GM06990 (cell line): Measurements from ENCODE around the gene CHST2.
A peak's percentile ranks its signal among the peaks of the same experiment; 100 is the strongest.

Source experiments
- DNase-seq: peaks from one replicate; pipeline ENCODE4 v3.0.0-alpha.2; 2011; ENCODE audit not compliant: insufficient read length; ENCODE audit errors: extremely low read depth
- H3K27me3 ChIP-seq: replicated peaks from 2 replicates; pipeline ENCODE4 v1.6.0; 2011; ENCODE audit warnings: low read length; ENCODE audit not compliant: control insufficient read depth, insufficient read depth
- H3K36me3 ChIP-seq: 2 replicates; pipeline ENCODE4 v1.5.1; 2011; ENCODE audit warnings: low read length; ENCODE audit not compliant: control insufficient read depth, insufficient read depth
- H3K4me3 ChIP-seq: replicated peaks from 2 replicates; pipeline ENCODE4 v1.5.1; 2011; ENCODE audit warnings: low read depth, mild to moderate bottlenecking, control low read depth, low read length
- TF ChIP-seq, protein P1 (sequence below): IDR thresholded peaks from 2 replicates; pipeline ENCODE4 v1.5.1; 2011; ENCODE audit warnings: low read length, control low read depth, mild to moderate bottlenecking, inconsistent platforms; ENCODE audit not compliant: insufficient read depth, poor library complexity, severe bottlenecking

The CHST2 gene

GRCh38 chr3:143119974-143120715 is 574 bp downstream of the CHST2 start:
- H3K4me3 ChIP-seq = peak overlapping the region; percentile 96
- H3K27me3 ChIP-seq = no peaks in the 10 kb centered on the region
- peak; percentile 74 for DNase-seq
- TF ChIP-seq, protein P1, sequence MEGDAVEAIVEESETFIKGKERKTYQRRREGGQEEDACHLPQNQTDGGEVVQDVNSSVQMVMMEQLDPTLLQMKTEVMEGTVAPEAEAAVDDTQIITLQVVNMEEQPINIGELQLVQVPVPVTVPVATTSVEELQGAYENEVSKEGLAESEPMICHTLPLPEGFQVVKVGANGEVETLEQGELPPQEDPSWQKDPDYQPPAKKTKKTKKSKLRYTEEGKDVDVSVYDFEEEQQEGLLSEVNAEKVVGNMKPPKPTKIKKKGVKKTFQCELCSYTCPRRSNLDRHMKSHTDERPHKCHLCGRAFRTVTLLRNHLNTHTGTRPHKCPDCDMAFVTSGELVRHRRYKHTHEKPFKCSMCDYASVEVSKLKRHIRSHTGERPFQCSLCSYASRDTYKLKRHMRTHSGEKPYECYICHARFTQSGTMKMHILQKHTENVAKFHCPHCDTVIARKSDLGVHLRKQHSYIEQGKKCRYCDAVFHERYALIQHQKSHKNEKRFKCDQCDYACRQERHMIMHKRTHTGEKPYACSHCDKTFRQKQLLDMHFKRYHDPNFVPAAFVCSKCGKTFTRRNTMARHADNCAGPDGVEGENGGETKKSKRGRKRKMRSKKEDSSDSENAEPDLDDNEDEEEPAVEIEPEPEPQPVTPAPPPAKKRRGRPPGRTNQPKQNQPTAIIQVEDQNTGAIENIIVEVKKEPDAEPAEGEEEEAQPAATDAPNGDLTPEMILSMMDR = peak; percentile 24
- H3K36me3 ChIP-seq = peaks cover 7% of the 10 kb centered on the region; the same call in 1 of the 2 replicates

- H3K36me3 ChIP-seq = peaks cover 7% of the 10 kb centered on the region; the same call in 1 of the 2 replicates
- H3K27me3 ChIP-seq = no peaks in the 10 kb centered on the region
- H3K4me3 ChIP-seq = peak overlapping the region; percentile 96
- TF ChIP-seq, protein P1 = peak; percentile 30
- DNase-seq = peak; percentile 82
These were observed 1.2 kb downstream of the CHST2 start for GRCh38 chr3:143120716-143121240.

DNA sequence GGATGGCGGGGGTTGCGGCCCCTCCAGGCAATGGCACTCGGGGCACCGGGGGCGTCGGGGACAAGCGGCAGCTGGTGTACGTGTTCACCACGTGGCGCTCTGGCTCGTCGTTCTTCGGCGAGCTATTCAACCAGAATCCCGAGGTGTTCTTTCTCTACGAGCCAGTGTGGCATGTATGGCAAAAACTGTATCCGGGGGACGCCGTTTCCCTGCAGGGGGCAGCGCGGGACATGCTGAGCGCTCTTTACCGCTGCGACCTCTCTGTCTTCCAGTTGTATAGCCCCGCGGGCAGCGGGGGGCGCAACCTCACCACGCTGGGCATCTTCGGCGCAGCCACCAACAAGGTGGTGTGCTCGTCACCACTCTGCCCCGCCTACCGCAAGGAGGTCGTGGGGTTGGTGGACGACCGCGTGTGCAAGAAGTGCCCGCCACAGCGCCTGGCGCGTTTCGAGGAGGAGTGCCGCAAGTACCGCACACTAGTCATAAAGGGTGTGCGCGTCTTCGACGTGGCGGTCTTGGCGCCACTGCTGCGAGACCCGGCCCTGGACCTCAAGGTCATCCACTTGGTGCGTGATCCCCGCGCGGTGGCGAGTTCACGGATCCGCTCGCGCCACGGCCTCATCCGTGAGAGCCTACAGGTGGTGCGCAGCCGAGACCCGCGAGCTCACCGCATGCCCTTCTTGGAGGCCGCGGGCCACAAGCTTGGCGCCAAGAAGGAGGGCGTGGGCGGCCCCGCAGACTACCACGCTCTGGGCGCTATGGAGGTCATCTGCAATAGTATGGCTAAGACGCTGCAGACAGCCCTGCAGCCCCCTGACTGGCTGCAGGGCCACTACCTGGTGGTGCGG is 1.9 kb downstream of the CHST2 start:
- peak; percentile 85 for DNase-seq
- H3K4me3 ChIP-seq = peak overlapping the region; percentile 96
- TF ChIP-seq, protein P1 = peak; percentile 80
- no peaks in the 10 kb centered on the region for H3K27me3 ChIP-seq
- peaks cover 7% of the 10 kb centered on the region; the same call in 1 of the 2 replicates for H3K36me3 ChIP-seq

GRCh38 chr3:143122089-143122430 is 2.5 kb downstream of the CHST2 start:
- no peak for DNase-seq
- TF ChIP-seq, protein P1 = no peak
- Histone ChIP-seq H3K4me3 (peak overlapping the region; percentile 96), H3K36me3 (peaks cover 7% of the 10 kb centered on the region; the same call in 1 of the 2 replicates), H3K27me3 (no peaks in the 10 kb centered on the region)

- peak; percentile 53 for DNase-seq
- Histone ChIP-seq H3K4me3 (peak overlapping the region; percentile 96), H3K27me3 (no peaks in the 10 kb centered on the region), H3K36me3 (peaks cover 8% of the 10 kb centered on the region)
- TF ChIP-seq, protein P1 = no peak
These were observed 3.2 kb downstream of the CHST2 start for GRCh38 chr3:143122608-143123352.
